ELR (cell line): ENCODE data around the gene KMT5C.
A peak's percentile ranks its signal among the peaks of the same experiment; 100 is the strongest.

Experiments
- DNase-seq: peaks from one replicate; pipeline ENCODE4 v3.0.0-alpha.2; 2015; ENCODE audit warnings: low read depth

Gene KMT5C

DNA sequence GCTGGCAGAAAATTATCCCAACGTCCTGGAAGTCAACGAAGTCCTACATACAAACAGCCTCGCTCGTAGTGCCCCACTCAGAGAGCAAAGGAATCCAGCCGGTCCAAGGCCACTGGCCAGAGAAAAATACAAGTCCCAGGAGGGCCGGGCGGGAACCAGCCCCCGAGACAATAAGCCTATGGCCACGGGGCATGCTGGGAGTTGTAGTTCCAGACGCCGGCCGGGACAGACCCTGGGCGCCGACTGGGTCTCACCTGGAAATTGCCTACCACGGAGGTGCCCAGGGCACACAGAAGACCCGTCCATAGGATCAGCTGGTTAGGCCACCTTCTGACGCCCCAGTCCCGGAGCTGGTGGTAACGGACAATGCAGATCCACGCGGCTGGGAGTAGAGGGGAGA, 19.9 kb upstream of the KMT5C start:
- DNase-seq, result peak; percentile 64

DNA sequence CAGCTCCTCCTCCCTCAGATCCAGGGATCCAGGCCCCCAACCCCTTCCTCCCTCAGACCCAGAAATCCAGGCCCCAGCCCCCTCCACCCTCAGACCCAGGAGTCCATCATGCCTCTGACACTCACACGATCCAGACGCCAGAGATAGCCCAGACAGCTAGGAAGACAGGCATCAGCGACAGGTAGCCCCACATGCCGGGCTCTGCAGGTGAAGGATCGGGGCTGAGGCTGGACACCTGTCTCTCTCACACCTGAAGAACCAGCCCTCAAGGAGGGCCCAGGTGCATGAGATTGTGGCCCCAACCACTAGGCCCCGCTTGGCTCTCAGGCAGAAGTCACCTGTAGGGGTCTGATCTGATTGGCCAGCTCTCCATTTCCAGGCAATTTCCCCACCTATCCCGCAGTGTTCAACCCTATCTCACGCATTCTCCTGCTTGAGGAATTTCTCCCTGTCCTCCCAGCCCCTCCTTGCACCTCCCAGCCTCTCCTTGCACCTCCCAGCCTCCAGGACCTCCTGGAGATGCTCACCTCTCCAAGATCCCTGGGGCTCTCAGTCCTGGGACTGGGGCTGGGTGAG, 18.7 kb upstream of the KMT5C start:
- DNase-seq, result no peak

DNA sequence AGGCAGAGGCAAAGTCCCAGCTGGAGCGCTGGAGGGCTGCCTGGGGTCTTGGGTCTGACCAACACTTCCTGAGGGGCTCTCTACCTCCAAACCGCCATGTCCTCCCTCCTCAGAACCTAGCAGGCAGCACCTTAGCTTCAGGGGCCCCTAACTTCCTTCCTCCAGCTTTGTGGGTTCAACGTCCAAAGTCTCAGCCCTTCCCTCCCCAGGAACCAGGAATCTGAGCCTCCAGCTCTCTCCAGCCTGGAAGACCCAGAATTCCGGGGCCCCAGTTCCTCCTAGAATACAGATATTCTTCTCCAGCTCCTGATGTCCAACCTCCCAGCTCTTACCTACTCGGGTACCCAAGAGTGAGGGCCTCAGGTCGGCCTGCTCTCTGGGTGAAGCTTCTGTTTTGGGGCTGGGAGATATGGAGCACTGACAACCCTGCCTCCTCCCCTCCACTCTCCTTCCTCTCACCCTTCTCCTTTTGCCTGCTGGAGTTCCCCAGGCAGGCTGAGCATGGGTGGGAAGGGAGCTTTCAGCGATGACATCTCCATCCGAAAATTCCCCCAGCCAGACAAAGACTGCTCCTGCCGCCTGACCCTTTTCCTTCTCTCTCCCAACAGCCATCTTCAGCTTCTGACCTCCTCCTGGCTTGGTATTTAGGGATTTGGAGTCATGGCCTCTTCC, 18.1 kb upstream of the KMT5C start:
- no peak for DNase-seq

DNA sequence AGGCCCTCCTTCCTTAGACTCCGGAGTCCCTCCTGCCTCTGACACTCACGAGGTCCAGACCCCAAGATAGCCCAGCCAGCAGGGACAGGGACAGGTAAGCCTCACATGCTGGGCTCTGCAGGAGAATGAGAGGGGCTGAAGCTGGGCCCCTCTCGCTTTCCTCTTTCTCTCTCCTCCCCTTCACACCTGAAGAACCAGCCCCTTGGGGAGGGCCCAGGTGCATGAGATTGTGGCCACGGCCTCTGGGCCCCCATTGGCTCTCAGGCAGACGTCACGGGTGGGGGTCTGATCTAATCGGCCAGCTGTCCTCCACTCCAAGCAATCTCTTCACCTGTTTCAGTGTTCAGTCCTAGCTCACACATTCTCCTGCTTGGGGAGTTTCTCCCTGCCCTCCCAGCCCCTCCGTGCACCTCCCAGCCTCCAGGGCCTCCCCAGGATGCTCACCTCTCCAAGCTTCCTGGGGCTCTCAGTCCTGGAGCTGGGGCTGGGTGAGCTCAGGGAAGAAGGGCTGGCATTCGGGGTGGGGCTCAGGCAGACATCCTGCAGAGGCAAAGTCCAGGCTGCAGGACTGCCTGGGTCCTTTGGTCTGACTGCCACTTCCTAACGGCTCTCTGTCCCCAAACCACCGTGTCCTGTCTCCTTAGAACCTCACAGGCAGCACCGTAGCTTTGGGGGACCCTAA, 17.3 kb upstream of the KMT5C start:
- DNase-seq, result no peak

DNA sequence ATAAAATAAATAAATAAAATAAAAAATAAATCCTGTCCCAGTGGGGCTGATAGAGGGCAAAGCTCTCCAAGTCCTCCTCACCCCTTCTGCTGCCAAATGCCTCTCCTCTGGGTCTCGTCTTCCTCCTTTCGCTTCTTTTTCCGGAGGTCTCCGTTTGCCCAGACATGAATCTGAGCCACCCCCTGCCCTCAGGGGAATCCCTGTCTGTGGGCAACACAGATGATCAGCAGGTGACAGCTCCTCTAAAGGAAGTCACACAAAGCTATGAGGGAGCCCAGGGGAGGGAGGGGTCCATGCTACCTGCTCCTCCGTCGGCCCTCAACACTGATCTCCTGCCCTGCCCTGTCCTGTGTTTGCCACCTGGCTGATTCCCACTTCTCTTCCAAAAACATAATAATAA, 15.0 kb upstream of the KMT5C start:
- DNase-seq, result no peak

DNA sequence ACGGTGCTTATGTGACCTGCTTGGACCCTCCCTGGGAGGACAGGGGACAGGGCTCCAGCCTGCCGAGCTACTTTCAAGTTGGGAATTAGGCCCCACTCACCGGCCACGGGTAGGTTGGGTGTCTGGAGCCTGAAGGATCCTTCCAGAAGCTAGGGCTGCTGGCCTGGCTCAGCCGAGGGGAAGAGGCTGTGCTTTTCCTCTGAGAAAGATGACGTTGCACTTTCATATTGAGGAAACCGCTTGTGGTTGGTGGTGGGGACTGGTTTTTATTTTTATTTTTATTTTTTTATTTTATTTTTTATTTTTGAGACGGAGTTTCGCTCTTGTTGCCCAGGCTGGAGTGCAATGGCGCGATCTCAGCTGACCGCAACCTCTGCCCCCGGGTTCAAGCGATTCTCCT, 14.5 kb upstream of the KMT5C start, which contains the start of gene TMEM150B:
TMEM150B (minus strand) TSS at position 170 of the 400 bp plus-strand sequence. CDS start 4,305 bp downstream, outside the sequence.
- DNase-seq, result no peak

DNA sequence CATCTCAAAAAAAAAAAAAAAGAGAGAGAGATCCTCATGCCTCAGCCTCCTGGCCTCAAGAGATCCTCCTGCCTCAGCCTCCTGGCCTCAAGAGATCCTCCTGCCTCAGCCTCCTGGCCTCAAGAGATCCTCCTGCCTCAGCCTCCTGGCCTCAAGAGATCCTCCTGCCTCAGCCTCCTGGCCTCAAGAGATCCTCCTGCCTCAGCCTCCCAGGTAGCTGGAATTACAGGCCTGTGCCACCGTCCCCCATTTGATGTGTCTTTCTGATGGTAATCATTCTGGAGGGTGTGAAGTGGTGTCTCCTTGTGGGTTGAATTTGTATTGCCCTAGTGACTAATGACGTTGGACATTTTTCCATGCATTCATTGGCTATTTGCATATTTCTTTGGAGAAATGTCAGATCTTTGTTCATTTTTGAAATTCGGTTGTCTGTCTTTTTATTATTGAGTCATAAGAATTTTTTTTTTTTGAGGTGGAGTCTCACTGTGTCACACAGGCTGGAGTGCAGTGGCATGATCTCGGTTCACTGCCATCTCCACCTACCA, 10.8 kb upstream of the KMT5C start:
- DNase-seq, result peak; percentile 54

DNA sequence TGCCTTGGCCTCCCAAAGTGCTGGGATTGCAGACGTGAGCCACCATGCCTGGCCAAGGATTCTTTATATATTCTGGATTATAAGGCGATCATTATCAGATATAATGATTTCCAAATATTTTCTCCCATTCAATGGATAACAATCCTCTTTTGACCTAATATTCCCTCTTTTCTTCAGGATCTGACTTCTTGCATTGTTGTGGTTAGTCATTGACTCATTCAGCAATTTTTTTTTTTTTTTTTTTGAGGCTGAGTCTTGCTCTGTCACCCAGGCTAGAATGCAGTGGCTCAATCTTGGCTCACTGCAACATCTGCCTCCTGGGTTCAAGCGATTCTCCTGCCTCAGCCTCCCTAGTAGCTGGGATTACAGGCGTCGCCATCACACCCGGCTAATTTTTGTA, 9.9 kb upstream of the KMT5C start:
- peak; percentile 77 for DNase-seq

DNA sequence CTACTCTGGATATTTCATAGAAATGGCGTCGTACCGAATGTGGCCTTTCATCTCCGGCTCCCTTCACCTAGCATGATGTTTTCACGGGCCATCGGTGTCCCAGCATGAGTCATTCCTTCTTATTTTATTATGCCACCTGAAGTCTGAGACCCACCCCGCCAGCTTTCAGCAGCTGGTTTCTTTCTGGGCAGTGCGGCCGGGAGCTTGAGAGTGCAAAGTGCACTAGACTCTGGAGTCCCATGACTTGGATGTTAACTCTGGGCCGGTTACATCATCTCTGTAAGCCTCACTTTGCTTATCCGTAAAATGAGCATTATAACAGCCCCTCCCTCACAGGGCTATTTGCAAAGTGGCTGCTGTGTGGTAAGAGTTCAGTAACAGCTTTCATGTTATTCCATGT, 5.8 kb upstream of the KMT5C start:
- DNase-seq, result no peak

DNA sequence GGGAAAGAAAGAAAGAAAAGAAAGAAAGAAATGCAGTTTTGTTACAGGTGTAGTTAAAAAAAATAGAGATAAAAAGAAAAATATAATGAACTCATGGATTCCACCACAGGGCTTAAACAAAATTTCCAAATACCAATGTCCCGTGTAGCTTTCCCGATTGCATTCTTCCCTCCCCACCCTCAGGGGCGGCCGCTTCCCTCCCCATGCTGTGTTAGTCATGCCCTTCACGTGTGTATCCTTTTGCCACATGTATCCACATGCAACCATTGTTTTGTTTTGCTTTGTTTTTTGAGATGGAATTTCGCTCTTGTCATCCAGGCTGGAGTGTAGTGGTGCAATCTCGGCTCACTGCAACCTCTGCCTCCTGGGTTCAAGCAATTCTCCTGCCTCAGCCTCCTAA, 3.6 kb upstream of the KMT5C start:
- peak; percentile 50 for DNase-seq

DNA sequence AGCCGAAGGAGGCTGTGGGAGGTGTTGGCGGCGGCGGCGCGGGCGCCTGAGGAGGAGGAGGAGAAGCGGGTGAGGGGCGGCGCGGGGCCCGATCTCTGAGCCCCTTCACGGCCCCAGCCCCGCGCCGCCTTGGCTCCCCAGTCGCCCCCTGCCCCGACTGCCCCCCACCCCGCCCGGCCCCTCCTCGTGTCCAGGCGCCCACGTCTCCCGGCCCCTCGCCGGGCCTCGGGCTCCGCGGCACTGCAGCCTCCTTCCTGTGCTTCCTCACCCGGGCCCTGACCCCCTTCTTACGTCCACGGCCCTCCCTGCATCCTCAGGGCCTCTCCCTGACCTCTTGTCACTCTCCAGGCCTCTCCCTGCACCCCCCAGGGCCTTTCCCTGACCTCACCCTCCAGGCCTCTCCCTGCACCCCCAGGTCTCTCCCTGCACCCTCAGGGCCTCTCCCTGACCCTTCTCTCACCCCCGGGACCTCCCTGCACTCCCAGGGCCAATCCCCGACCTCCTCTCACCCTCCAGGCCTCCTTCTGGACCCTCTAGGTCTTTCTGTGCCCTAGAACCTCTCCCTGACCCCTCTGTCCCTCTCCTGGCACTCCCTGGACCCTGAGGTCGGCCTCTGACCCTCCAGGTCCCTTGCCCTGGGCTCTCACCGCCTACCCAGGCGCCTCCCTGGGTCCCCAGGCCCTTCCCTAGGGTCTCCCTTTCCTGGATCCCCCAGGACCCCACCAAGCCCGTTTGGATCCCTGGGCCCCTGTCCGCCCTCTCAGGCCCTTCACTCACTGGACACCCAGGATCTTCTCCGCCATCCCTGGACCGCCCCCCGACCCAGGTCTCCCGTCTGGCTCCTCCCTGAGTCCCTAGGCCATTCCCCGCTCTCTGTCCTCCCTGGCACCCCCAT, 460 bp downstream of the KMT5C start:
- DNase-seq, result peak; percentile 40

DNA sequence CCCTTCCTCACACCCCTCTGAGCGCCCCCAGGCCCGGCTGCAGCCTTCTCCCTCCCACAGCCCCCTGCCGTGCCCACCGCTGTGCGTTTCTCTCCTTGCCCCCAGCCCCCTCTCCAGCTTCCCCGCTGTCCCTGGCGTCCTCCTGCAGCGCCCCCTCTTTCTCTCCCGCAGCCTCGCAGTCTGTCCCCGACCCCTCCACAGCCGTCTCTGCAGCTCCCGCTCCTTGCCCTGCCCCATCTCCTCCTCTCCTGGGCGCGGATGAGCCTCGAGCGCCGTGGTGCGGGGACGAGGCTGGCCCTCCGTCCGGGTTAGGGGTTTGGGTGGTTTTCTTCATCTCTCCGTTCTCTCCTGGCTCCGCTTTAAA, 1.1 kb downstream of the KMT5C start:
- peak; percentile 40 for DNase-seq

DNA sequence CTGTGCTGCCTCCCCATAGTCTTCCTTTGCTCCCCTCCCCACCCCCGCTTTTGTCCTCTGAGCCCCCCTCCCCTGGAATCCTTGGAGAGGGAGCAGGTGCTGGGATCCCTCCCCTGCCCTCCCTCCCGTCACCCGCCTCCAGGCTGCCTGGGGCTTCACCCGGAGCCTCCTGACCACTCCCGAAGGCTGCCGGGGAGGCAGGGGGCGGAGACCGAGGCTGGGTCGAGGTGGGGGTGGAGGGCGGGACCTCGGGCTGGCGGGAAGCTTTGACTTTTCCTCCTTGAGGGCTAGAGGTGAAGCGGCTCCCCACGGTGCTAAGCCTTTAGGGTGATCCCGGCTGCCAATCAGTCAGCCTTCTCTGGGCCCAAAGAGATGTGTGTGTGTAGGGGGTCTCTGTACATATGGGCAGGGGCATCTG, 1.5 kb downstream of the KMT5C start:
- peak; percentile 75 for DNase-seq

DNA sequence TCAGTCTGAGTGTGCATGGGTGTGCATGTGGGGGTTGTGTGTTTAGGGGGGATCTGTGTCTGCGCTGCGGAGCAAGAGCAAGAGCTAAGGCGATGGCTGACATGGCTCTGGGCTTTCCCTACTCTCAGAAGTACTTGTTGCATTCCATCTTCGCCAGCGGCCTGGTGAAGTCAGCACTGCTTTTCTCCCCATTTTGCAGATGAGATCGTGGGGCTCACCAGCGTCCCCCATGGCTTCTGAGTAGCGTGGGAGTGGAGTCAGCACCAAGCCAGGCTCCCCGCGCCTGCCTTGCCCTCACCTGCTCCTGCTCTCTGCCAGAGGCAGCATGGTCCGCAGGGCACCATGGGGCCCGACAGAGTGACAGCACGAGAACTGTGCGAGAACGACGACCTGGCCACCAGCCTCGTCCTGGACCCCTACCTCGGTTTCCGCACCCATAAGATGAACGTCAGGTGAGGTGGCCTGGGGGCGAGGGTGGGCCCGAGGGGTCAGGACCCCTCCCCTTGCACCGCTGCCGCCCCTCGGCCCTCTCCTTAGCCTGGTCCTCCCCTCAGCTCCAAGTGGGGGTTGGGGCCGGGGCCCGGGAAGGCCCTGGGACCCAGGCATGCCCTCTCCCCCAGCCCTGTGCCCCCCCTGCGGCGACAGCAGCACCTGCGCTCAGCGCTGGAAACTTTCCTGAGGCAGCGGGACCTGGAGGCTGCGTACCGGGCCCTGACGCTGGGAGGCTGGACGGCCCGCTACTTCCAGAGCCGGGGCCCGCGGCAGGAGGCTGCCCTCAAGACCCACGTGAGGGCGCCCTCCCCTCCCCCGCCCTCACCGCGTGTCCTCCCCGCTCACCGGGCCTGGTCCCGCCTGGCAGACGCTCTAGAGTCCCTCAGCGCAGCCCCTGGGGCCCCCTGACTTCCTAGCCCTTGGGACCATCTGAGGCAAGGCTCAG, 2.2 kb downstream of the KMT5C start:
- DNase-seq, result no peak

DNA sequence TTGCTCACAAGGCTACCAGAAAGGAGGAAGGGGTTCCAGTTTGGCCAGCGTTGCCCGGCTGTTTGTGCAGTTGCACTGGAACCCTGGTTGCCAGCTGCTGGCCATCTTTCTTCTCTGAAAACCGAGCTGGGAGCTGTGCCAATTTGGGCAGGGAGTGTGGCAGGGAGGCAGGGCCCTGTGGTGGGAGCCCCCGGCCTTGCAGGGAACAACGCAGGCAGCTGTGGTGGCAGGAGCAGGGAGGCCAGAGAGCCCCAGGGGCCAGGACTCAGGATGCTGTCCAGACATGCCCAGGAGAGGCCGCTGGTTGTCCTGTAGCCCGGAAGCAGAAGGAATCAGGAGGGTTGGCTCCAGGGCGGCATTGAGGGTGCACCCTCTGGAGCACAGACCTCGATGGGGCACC, 4.8 kb downstream of the KMT5C start:
- no peak for DNase-seq

DNA sequence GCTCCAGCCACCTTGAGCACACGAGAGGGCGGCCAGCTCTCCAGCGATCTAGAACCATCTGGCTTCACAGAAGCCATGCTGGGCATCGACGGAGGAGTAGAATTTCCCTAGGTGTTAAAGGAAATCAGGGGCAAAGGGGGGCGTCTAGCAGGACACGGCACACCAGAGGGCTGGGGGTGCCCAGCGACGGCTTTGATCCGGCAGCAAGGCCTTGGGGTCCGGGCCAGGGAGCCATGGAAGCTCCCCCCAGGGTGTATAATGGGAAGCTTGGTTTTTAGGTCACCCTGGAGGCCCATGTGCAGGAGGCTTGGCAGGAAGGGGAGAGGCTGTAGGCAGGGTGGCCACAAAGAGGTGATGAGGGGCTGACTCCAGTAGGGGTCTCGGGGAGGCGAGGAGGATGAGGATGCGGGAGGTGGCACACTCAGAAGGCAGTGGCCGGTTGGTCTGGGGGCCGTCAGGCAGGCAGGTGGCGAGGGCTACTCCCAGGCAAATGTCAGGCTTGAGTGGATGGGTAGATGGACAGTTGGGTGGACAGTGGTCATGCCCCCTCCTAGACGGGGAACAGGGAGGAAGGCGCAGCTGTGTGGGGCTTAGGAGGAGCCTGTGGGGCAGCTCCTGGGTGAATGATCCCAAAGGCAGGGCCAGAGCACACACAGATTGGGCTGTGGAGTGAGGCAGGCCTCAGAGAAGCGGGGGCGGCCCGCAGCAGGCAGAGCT, 5.6 kb downstream of the KMT5C start:
- no peak for DNase-seq

DNA sequence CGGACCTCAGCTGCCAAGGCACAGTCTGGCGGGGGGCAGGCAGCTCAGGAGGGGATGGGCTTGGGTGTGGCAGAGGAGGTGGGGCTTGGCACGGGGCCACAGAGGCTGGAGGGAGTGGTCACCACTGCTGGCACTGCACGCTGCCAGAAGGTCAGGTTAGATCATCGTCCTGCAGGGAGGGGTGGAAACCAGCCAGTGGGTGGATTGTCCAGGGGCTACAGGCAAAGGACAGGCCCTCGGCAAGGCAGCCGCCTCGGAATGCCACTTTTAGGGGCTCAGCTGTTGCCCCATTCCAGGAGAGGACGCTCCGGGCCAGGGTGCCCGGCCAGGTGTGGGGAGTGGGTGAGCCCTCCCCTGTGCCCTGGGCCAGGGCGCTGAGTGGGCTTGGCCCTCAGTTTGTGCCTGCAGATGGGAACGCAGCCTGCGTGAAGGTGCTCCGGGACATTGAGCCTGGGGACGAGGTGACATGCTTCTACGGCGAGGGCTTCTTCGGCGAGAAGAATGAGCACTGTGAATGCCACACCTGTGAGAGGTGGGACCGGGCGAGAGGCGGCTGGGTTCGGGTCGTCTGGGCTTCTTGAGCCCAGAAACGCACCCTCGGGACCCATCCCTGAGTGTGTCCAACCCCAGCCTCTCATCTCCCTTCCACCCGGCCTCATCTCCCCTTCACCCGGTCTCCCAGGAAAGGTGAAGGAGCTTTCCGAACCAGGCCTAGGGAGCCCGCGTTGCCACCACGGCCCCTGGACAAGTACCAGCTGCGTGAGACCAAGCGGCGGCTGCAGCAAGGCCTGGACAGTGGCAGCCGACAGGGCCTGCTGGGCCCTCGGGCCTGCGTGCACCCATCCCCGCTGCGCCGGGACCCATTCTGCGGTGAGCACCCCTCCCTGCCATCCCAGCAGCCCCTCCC, 6.4 kb downstream of the KMT5C start:
- no peak for DNase-seq

DNA sequence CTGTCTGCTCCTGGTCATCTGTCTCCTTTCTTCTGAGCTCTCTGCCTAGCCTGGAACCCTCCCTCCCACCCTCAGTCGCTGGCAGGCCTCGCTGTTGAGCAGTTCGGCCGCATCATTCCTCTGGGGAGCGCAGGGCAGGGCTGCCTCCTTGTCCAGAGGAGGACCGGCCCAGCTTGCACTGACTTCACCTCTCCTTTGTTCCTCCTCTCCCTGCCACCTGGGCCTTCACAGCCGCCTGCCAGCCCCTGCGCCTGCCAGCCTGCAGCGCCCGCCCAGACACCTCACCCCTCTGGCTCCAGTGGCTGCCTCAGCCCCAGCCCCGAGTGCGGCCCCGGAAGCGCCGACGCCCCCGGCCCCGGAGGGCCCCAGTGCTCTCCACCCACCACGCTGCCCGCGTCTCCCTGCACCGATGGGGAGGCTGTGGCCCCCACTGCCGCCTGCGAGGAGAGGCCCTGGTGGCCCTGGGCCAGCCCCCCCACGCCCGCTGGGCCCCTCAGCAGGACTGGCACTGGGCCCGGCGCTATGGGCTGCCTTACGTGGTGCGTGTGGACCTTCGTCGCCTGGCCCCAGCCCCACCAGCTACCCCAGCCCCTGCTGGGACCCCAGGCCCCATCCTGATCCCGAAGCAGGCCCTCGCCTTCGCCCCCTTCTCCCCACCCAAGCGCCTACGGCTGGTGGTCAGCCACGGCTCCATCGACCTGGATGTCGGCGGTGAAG, 7.2 kb downstream of the KMT5C start:
- no peak for DNase-seq
